Endothelial cell (in vitro differentiated cells): ENCODE measurements around the gene GOSR1. TPM values are rescaled to one million over a fixed set of nuclear protein-coding genes. Genes with fewer than 3 reads are reported as not detected.
"Not testable (repeated sequence)": the region's sequence is repeated elsewhere in the genome, so short reads cannot be mapped to it uniquely, and the experiment has no call there.

Experiments used
- DNase-seq: peaks from one replicate; pipeline ENCODE4 v3.0.0; 2021; ENCODE audit warnings: low spot score
- H3K27ac Mint-ChIP-seq: one replicate; pipeline ENCODE4 v1.8.0; 2021; ENCODE audit warnings: mixed read lengths, inconsistent platforms; ENCODE audit not compliant: unreplicated experiment
- H3K27me3 Mint-ChIP-seq: one replicate; pipeline ENCODE4 v1.8.0; 2021; ENCODE audit warnings: mild to moderate bottlenecking, moderate library complexity, mixed read lengths, inconsistent platforms; ENCODE audit not compliant: unreplicated experiment
- H3K36me3 Mint-ChIP-seq: one replicate; pipeline ENCODE4 v1.8.0; 2021; ENCODE audit warnings: mild to moderate bottlenecking, low read depth, mixed read lengths, inconsistent platforms; ENCODE audit not compliant: unreplicated experiment
- H3K4me1 Mint-ChIP-seq: one replicate; pipeline ENCODE4 v1.8.0; 2021; ENCODE audit warnings: mild to moderate bottlenecking, mixed read lengths, inconsistent platforms; ENCODE audit not compliant: unreplicated experiment
- H3K4me3 Mint-ChIP-seq: one replicate; pipeline ENCODE4 v1.8.0; 2021; ENCODE audit warnings: mild to moderate bottlenecking, mixed read lengths, inconsistent platforms; ENCODE audit not compliant: unreplicated experiment
- H3K9me3 Mint-ChIP-seq: one replicate; pipeline ENCODE4 v1.8.0; 2021; ENCODE audit warnings: mixed read lengths, inconsistent platforms; ENCODE audit not compliant: unreplicated experiment
- total RNA-seq: library from RNA; stranded (reverse); fragmentation: NEBNext Ultra II Directional; extraction: Animal tissue kit (Norgen Biotek cat#: 25700); gene quantifications from one replicate; pipeline ENCODE4 v1.2.1, GENCODE V29; 2021; ENCODE audit not compliant: unreplicated experiment
- TF ChIP-seq, protein P1 (sequence below): fragments of 200-600 bp; sonication (generic); IDR thresholded peaks from one replicate; pipeline ENCODE4 v1.5.0; 2021; ENCODE audit warnings: antibody characterized with exemption; ENCODE audit not compliant: unreplicated experiment

The GOSR1 gene
- total RNA-seq, 1 donor from 2014 or later, result 47.5 TPM

DNA sequence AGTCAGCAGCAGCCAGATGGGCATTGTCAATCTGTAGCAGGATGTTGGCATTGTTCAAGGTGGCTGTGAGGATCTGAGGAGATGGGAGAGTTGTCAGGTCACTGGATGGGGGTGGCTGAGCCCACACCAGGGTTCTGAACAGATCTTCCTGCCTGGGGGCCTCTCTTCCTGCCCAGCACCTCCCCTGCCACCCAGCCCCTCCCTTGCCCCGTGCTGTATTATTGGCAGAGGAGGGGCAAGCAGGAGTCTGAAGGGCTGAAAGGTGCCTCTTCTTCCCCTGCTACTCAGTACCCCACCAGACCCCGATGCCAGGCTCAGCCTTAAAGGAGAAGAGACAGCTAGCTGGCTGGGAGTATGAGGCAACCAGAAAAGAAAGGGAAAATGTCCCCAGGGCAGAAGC lies 93.0 kb downstream of the GOSR1 start:
- Mint-ChIP-seq H3K4me1 (peaks cover 16% of the 10 kb centered on the region), H3K4me3 (no peak overlapping the region), H3K27me3 (peaks cover 4% of the 10 kb centered on the region), H3K36me3 (peaks cover 8% of the 10 kb centered on the region), H3K9me3 (no peaks in the 10 kb centered on the region), H3K27ac (no peak overlapping the region)
- TF ChIP-seq, protein P1, sequence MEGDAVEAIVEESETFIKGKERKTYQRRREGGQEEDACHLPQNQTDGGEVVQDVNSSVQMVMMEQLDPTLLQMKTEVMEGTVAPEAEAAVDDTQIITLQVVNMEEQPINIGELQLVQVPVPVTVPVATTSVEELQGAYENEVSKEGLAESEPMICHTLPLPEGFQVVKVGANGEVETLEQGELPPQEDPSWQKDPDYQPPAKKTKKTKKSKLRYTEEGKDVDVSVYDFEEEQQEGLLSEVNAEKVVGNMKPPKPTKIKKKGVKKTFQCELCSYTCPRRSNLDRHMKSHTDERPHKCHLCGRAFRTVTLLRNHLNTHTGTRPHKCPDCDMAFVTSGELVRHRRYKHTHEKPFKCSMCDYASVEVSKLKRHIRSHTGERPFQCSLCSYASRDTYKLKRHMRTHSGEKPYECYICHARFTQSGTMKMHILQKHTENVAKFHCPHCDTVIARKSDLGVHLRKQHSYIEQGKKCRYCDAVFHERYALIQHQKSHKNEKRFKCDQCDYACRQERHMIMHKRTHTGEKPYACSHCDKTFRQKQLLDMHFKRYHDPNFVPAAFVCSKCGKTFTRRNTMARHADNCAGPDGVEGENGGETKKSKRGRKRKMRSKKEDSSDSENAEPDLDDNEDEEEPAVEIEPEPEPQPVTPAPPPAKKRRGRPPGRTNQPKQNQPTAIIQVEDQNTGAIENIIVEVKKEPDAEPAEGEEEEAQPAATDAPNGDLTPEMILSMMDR, result no peak
- no peak for DNase-seq

DNA sequence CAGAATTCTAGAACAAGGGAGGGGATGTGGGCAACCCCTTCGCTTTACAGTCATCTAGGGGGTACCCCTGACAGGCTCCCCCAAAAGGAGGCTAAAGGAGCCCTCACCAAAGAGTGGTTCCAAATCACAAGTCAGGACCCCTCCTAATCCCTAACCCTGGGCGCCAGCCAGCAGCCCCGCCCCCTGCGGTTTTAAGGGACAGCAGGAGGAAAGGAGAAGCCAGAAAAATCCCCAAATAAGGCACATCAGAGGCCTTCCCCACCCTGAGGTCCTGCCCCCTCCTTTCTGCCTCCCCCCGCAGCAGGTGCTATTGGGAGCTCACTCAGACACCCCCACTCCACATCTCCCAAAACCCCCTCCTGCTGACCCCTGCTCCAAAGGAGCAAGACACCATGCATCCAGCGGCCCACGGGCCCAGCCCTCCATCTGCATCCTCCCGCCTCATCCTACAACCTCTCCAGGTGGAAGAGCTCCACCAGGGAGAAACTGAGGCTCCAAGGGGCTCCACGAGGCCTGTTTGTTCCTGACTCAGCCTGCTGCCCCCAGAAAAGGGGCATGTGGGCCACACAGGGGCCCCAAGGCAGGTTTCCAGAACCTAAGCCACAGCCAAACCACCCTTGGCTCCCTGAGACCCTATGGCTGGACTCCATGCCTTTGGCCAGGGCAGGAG lies 93.5 kb downstream of the GOSR1 start:
- TF ChIP-seq, protein P1, result no peak
- Mint-ChIP-seq H3K4me1 (peaks cover 16% of the 10 kb centered on the region), H3K27me3 (peaks cover 4% of the 10 kb centered on the region), H3K36me3 (peaks cover 8% of the 10 kb centered on the region), H3K4me3 (no peak overlapping the region), H3K9me3 (no peaks in the 10 kb centered on the region), H3K27ac (no peak overlapping the region)
- no peak for DNase-seq

DNA sequence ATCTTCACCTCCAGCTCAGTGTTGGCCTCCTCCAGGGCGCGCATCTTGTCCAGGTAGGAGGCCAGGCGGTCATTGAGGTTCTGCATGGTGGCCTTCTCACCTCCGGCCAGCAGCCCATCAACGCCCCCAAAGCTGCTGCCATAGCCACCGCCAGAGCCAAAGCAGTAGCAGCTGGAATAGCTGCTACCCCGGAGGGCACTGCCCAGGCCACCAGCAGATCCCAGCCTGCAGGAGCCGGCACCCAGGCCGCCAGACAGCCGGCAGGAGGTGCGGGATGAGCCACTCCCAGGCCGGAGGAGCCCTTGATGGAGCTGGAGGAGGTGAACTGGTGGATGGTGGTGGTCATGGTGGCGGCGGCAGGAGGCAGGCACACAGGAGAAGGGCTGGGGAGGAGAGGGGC lies 94.2 kb downstream of the GOSR1 start:
- H3K9me3 Mint-ChIP-seq, H3K36me3 Mint-ChIP-seq, H3K27ac Mint-ChIP-seq, H3K27me3 Mint-ChIP-seq, DNase-seq, H3K4me3 Mint-ChIP-seq: not testable (repeated sequence)
- H3K4me1 Mint-ChIP-seq, result peaks cover 14% of the 10 kb centered on the region

GRCh38 chr17:30571921-30572320 lies 94.7 kb downstream of the GOSR1 start:
- H3K27me3 Mint-ChIP-seq, result peaks cover 4% of the 10 kb centered on the region
- H3K36me3 Mint-ChIP-seq, result peaks cover 8% of the 10 kb centered on the region
- peaks cover 10% of the 10 kb centered on the region for H3K4me1 Mint-ChIP-seq
- TF ChIP-seq, protein P1, result no peak
- H3K4me3 Mint-ChIP-seq, result no peak overlapping the region
- no peak for DNase-seq
- no peak overlapping the region for H3K27ac Mint-ChIP-seq
- H3K9me3 Mint-ChIP-seq, result no peaks in the 10 kb centered on the region

GRCh38 chr17:30572651-30573554 lies 95.7 kb downstream of the GOSR1 start:
- H3K4me3 Mint-ChIP-seq, H3K9me3 Mint-ChIP-seq, H3K27me3 Mint-ChIP-seq, H3K36me3 Mint-ChIP-seq, DNase-seq: not testable (repeated sequence)
- Mint-ChIP-seq H3K4me1 (peaks cover 11% of the 10 kb centered on the region), H3K27ac (peak overlapping the region; percentile 5)
